LHCN-M2 (cell line): ENCODE results near the gene WDR90. TPM values are rescaled to one million over a fixed set of nuclear protein-coding genes. Genes with fewer than 3 reads are reported as not detected.

Experiments
- DNase-seq: peaks from one replicate; pipeline ENCODE4 v3.0.0-alpha.2; 2012; ENCODE audit warnings: low read depth
- total RNA-seq: library from RNA; depleted of rRNA; stranded (reverse); fragments of >200 nt; gene quantifications from 2 replicates; pipeline ENCODE4 v1.2.3, GENCODE V29; 2014

The WDR90 gene
- total RNA-seq, 1 experiment from 2014 or later = 23.4 TPM

GRCh38 chr16:658679-659571 lies 9.8 kb downstream of the WDR90 start:
- no peak for DNase-seq

GRCh38 chr16:659618-660017 lies 10.5 kb downstream of the WDR90 start:
- DNase-seq = no peak

- no peak for DNase-seq
Measured at GRCh38 chr16:660132-660458, 10.9 kb downstream of the WDR90 start.

GRCh38 chr16:660459-661183 lies 11.5 kb downstream of the WDR90 start:
- DNase-seq = peak; percentile 70

- DNase-seq = no peak
Measured at GRCh38 chr16:661184-661821, 12.1 kb downstream of the WDR90 start.

GRCh38 chr16:662095-662494 lies 12.9 kb downstream of the WDR90 start:
- no peak for DNase-seq

GRCh38 chr16:662597-662996 lies 13.4 kb downstream of the WDR90 start:
- DNase-seq = no peak

- no peak for DNase-seq
Measured at GRCh38 chr16:666572-666971, 17.4 kb downstream of the WDR90 start.

GRCh38 chr16:667113-667779 lies 18.1 kb downstream of the WDR90 start:
- DNase-seq = no peak

- DNase-seq = peak; percentile 85
Measured at GRCh38 chr16:667780-668518, 18.8 kb downstream of the WDR90 start, which contains the start of gene RHOT2. TSS of gene RHOT2 (plus strand) at chr16:668132. CDS start at chr16:668200, 68 bp downstream.

GRCh38 chr16:668519-669171 lies 19.5 kb downstream of the WDR90 start:
- no peak for DNase-seq

- DNase-seq = no peak
Measured at GRCh38 chr16:669666-670065, 20.5 kb downstream of the WDR90 start.

GRCh38 chr16:670485-671352 lies 21.6 kb downstream of the WDR90 start:
- no peak for DNase-seq

GRCh38 chr16:671353-672131 lies 22.4 kb downstream of the WDR90 start:
- no peak for DNase-seq

GRCh38 chr16:672371-672770 lies 23.2 kb downstream of the WDR90 start:
- no peak for DNase-seq

GRCh38 chr16:672851-673250 lies 23.7 kb downstream of the WDR90 start:
- DNase-seq = no peak

GRCh38 chr16:673399-673991 lies 24.3 kb downstream of the WDR90 start:
- no peak for DNase-seq

GRCh38 chr16:674214-674881 lies 25.2 kb downstream of the WDR90 start:
- no peak for DNase-seq
